ENCODE measurements around the gene KLHL3.

The KLHL3 gene

DNA sequence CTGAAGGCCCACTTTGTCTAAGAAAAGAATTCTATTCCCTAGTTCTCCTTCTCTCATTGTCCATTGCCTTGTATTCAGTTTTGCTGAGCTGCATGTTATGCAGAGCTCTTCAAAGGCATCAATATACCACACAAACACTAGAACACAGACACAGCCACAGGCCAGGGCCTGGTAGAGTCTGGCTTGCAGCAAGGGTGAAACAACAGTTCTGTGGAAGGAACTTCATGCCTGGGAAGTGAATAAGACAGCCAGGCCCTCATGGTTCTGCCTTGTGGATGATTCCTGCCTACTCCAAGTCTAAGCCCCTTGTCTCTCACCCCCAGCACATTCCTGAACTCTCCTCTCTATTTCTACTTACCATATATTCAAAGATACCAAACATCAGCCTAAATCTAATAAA, 30.8 kb downstream of the KLHL3 start:
- DNase-seq = no peak

- no peak for DNase-seq
Measured at GRCh38 chr5:137703565-137703964, 32.3 kb downstream of the KLHL3 start.

DNA sequence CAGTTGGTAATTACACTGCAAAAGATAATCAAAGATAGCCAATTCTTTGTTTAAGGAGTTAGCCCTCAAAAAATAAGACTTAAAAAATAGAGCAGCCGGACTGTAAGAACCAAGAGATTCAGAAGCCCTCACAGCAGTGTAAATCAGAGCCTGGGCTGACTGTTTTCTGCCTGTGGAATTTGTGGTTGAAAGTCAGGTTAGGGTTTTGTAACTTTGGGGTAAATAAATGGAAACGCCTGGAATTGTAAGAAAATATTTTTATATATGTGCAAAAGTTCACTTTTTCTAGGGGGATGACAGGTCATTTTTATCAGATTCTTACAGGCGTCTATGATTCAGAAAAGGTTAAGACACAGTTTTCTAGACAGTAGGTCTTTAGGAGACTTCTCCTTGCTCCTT, 35.6 kb downstream of the KLHL3 start:
- DNase-seq = no peak

- DNase-seq = no peak
Measured at GRCh38 chr5:137699336-137700281, 36.3 kb downstream of the KLHL3 start.

GRCh38 chr5:137696481-137696880, 39.4 kb downstream of the KLHL3 start:
- no peak for DNase-seq

DNA sequence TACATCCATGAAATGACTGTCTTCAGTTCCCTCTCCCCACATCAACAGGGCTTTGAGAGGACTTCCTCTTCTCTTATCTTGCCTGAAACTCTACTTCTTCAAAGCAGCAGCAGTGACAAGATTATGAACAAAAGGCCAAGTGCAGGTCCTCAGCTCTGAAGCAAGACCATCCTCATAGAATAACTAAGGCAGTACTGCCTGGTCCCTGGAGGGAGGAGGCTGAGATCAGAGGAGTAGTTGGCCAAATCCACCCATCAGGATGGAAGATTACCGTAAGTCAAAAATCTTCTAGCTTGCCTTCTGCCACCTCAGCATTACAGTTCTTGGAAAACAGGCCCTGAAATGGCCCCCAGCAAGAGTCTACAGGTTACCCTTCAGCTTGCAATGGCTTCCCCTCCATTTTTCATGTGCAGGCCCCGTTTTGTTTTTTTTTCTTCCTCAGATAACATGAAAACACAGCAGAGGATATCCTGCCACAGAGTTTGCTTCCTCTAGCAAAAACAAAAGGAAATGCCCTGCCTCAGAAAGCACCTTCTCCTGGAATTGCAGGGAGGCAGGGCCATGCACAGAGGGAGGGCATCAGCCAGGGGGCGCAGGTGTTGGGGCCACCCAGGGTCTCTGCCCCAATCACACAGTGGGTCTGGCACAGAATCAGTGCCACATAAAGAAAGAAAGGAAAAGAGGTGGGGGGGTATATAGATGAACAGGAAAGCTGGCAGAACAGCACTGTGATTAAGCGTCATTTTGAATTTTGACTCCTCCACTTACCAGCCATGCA, 40.0 kb downstream of the KLHL3 start:
- peak in 2 of 4 experiments; percentile 7 to 10 for DNase-seq

GRCh38 chr5:137693951-137694721, 41.8 kb downstream of the KLHL3 start:
- no peak for DNase-seq

- DNase-seq = no peak
Measured at GRCh38 chr5:137693307-137693950, 42.5 kb downstream of the KLHL3 start.

DNA sequence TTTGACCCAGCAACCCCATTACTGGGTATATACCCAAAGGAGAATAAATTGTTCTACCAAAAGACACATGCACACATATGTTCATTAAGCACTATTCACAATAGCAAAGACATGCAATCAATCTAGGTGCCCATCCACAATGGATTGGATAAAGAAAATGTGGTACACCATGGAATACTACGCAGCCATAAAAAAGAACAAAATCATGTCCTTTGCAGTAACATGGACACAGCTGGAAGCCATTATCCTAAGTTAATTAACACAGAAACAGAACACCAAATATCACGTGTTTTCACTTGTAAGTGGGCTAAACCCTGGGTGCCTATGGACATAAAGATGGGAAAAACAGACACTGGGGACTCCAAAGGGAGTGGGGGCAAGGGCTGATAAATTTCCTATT, 46.6 kb downstream of the KLHL3 start:
- no peak for DNase-seq

- no peak for DNase-seq
Measured at GRCh38 chr5:137688210-137688840, 47.6 kb downstream of the KLHL3 start.

- no peak for DNase-seq
Measured at GRCh38 chr5:137684761-137685160, 51.1 kb downstream of the KLHL3 start.

DNA sequence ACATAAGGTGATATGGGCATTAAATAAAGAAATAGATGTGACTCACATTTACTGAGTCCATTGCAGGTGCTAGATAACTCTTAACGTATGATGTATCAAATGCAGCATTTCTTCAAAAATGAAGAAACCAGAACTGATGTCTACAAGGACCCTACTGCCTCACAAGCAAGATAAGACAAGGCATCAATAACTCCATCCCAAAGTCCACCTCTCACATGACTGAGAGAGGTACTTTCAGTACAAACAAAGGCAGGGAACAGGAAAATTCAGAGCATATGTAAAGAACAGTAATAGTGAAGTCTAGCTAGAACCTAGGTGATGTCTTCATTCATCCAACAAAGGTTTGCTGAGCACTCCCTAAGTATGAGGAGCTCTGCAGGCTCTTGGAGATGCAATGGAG, 54.7 kb downstream of the KLHL3 start:
- no peak for DNase-seq

- DNase-seq = no peak
Measured at GRCh38 chr5:137679910-137680309, 56.0 kb downstream of the KLHL3 start.

DNA sequence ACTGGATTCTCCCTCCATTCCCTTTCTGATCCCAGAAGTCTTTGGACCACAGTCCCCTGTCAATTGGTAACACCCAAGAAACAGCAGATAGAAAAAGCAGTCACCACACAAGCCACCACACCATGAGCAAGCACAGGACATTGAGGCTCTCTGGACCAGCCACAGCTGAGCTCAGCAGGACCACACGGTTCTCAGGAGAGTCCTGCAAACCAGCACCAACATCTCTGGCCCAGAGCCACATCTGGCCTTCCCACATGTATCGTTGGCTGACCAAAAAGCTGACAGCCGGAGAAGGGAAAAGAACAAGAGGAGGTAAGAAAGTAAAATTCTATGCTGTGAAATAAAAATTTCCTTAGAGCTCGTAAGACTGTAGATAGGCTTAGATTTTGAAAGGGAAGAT, 56.7 kb downstream of the KLHL3 start:
- no peak for DNase-seq

GRCh38 chr5:137672881-137673280, 63.0 kb downstream of the KLHL3 start:
- no peak for DNase-seq

- DNase-seq = no peak
Measured at GRCh38 chr5:137672001-137672400, 63.9 kb downstream of the KLHL3 start.

GRCh38 chr5:137669811-137670210, 66.1 kb downstream of the KLHL3 start:
- DNase-seq = no peak

DNA sequence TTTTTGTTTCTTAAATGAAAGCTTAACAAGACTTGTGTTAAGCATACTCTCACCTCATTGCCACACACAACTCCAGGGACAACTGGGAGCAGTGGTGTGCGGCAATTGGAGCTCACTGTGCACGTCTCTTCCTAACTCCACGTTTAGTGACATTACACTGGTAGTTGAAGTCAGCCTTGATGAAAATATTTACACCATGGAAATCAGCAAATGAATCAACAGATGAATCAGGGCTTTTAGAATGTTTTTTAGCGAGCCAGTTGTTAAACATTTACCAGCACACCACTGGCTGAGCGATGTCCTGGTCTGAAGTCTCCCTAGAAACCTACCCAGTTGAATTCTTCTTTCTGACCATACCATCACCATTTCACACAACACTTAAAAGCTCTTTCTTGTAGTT, 67.3 kb downstream of the KLHL3 start:
- no peak for DNase-seq

DNA sequence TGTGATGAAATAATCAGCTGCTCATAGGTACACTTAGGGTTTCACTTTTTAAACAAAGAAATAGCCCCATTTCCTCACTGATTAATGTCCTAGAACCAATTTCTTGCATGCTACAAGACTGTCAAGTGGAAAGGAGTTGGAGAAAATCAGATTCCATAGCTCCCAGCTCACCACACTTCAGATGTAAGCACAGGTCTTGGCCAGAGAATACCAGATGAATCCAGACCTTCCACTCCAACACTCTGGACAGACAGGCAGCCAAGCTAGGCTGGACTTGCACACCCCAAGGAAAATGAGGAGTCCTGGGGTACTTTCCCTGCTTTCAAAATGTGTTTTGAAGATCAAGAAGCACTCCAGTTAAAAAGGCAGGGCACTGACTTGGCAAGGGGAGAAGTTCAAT, 68.5 kb downstream of the KLHL3 start:
- DNase-seq = no peak

DNA sequence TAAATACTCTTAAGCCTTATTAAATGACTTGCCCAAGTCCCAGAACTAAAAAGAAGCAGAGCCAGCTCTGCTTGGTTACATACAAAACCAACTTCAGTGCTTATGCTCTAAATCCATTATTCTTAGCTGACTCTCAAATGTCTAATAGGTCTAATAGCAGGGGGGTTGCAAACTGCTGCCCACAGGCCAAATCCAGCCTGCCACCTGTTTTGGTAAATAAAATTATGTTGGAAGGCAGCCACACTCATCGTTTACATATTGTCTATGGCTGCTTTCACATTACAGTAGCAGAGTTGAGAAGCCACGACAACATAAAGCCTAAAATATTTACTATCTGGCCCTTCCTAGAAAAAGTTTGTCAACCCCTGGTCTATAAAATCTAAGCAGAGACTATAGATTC, 69.0 kb downstream of the KLHL3 start:
- DNase-seq = no peak

DNA sequence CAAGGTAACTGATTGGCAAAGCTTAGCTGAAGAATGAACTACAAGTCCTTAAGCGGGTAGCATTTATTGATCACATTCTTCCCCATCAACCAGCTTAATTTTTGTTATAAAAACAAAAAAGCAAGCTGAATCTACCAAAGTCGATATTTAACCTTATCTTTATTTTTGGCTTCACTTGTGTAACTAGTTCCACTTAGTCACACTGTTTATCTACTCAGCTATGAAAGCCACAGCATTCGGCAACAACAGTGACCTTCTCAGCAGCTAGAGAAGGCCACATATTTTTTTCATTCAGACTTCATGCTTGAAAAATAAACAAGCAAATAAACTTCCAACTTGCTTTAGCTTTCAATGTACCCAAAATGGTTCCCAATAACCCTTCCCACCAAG, 69.4 kb downstream of the KLHL3 start:
- no peak for DNase-seq

All from activated naive CD4-positive, alpha-beta T cell (primary cell).